NCI-H345 treated with DMSO at 0.1 percent for 48 hours (cell line): ENCODE data around the gene CLSTN3.

Experiments used
- DNase-seq: peaks from one replicate; lab custom pipeline; 2025; ENCODE audit not compliant: unreplicated experiment; lab: John Stamatoyannopoulos, UW

Gene CLSTN3

DNA sequence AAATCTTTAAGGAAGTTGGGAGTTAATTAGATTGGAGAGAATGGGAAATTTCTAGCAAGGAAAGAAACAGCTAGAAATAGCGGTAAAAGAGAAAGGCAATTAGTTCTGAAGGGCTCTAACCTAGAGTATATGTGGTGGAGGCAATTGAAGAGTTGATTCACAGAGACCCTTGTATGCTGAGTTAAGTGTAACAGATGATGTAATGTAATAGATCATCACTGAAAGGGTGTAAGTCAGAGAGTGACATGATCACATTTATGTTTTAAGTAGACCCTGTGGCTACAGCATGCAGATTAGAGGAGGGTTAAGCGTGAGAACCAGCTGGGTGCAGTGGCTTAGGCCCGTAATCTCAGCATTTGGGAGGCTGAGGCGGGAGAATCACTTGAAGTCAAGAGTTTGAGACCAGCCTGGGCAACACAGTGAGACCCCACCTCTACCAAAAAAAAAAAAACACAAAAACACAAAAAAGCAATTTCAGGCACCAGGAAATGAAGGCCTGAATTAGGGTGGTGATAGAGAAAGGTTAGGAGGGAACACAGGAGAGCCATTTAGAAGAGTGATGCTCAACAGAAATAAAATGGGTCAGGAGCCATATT lies 4.4 kb upstream of the CLSTN3 start:
- no peak for DNase-seq

DNA sequence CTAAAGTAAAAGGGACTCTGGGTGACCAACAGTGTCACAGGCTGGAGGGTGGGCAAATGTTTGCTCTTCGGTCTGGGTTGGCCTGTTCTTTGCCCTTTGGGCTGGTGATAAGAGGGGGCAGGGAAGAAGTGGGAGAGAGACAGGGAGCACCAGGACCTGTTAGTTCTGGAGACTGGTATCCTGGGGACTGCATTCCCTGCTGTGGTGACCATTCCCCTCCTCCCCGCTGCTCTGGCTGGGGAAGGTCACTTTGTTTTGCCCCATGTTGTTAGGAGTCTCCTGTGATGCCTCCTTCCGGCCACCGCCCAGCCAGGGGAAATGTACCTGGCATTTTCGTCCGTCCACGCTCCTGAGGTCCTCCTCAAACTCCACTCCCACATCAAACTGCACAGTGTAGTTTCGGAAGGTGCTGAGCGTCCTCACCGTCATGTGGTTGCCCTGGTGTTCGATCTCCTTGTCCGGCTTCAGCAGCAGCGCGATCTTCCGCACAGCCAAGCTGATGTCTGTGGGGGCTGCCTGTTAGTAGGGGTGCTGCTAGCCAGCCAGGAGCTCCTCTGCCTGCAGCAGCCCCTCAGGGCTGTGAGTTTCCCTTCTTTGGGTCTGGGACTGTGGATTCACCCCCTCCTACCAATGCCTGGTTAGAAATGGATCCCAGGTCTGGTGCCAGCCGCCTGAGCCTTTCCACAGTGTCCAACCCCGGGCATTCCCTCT lies 2.1 kb upstream of the CLSTN3 start:
- no peak for DNase-seq

DNA sequence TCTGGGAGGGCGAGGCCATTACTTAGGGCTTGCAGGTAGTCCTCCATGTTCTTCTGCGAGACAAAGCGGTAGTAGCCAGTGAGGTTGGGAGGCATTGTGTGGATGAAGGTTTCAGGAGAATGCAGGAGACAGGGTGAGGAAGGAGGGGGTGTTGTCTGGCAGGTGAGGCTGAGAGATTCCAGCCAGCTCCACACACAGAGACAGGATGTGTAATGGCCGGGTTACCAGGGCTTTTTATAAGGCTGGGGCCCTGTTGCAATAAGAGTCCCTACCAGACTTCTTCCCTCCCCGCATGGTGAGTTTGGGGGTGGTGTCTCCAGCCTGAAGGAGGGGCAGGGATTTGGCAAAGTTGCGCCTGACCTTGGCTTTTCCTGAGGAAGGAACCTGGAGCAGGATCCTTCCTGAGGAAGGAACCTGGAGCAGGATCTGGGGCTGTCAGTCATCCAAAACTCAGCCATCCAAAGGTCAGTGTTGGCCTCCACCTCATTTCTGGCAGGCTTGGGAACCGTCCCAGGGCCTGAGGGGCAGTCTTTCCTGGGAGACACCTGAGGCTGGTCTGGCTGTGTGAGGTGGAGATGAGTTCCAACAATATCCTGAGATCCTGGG lies 1.4 kb upstream of the CLSTN3 start, which contains the start of gene RBP5:
Gene RBP5 (minus strand): TSS at position 209 of the 606 bp plus-strand sequence. CDS start 114 bp downstream, at position 95.
- DNase-seq = no peak

DNA sequence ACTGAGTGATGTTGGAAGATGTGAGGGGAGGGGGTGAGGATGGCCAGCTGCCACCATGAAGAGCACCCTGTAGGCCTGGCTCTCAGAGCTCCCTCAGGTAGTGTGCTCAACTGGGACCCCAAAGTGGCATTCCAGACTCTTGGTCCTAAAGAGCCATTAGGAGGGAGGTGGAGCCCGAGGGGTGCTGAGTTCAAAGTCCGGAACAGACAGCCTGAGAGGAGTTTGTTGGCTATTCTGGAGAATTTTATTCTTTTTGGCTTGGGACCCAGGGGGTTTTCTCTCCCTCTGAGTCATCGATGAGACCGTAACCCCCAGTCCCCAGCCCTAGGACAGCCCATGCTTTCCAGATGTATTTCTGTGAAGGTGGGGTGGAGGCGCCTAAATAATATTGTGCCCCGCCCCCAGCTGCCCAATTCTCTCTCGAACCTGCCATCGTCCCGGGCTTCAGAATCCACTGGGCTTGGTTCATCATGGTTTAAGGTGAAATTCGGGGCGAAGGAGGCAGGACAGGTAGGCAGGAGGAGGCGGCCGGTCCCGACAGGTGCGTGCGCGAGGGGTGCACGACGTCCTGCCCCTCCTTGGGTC lies 792 bp upstream of the CLSTN3 start:
- DNase-seq = no peak

DNA sequence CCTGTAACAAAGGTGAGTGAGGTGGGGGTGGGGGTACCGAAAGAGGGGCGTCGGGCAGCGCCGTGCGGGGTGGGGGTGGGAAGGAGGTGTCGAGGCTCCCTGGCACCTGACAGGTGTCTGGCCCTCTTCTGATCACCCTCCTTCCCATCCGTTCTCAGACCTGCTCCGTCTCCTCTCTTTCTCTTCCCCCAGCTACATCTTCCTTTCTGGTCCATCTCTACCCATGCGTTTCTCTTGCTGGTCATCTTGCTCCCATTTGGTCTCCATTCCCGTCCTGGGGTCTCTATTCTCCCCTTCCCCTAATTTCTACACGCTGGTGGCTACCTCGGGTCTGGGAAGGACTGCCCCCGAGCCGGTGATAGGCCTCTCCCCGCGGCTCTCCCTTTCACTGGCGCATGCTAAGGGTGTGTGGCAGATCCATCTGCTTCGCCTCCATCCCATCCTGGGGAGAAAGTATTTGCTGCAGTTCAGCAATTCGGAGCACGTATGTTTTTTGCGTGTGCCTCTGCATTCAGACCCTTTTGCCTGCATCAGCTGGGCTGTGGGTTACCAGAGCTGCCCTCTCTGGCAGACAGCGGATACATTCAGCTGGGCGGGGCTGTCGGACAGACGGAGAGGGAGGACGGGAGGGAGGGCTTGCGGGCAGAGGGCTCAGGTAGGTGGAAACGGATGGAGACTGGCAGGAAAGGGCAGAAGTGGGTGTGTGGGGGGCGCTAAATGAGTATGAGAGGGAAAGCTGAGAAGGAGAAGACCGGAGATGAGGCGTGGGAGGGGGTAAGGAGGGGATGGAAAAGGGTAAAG lies 730 bp downstream of the CLSTN3 start:
- DNase-seq = no peak

DNA sequence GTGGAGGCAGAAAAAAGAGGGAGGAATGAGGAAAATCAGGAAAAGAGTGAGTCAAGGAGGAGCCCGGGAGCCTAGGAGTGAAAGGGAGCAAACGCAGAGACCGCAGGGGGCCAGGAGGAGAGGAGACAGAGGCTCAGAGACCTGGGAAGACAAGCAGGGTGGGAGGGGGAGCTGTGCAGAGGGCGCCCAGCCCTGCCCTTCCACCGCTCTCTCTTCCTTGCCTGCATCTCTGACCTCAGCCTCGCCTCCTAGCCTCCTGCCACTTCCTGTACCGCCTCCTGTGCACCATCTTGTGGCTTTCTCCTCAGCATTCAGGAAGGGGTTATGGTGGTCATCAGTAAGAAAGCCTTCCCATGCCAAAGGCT lies 1.3 kb downstream of the CLSTN3 start:
- no peak for DNase-seq

DNA sequence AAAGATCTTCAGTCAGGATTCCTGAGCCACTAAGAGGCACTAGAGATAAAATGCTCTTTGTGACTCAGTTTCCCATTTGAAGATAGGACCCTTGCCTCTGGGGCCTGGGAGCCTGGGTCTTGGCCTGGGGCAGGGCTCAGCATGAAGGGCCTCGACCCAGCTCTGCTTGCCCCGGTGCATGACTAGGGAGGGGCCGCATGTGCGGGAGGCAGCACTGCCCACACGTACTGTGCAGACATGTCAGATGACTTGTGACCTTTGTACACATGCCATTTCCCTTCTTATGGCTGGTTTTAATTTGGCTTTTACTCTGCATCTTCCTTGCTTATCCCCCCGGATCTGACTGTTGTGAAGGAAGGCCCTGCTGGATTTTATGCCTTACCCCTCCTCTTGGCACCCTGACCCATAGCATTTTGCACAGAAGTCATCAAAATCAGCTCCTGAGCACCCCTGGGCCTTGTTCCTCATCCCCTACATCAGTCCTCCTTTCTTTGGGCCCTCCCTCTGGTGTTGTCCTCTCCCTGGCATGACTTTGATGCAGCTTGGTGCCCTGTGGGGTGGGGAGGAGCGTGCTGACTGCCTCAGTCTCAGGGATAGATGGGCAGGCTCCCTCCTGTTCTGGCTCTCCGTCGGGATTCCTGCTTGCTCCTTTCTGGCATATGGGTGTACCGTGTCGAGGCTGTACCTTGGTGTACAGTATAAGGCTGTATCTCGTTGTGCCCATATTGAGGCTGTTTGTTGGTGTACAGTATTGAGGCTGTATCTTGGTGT lies 4.4 kb downstream of the CLSTN3 start:
- DNase-seq = no peak

DNA sequence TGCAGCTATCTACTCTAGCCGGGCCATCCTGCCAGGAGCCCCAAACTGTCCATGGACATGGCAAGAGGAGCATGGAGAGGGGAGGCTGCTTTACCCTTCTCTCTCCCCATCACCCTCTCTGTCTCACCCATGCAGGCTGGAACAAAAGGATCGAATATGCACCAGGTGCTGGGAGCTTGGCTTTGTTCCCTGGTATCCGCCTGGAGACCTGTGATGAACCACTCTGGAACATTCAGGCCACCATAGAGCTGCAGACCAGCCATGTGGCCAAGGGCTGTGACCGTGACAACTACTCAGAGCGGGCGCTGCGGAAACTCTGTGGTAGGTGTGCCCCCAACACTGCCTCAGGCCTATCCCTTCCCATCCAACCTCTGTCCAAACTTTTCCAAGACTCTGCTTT lies 5.9 kb downstream of the CLSTN3 start:
- no peak for DNase-seq

DNA sequence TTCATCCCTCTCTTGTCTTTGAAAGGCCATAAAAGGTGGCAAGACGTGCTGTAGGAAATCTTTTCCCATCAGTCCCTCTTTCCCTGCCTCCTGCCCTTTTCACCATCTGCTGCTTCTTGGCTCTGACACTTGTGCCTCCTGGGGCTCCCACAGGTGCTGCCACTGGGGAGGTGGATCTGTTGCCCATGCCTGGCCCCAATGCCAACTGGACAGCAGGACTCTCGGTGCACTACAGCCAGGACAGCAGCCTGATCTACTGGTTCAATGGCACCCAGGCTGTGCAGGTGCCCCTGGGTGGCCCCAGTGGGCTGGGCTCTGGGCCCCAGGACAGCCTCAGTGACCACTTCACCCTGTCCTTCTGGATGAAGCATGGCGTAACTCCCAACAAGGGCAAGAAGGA lies 6.5 kb downstream of the CLSTN3 start:
- no peak for DNase-seq

DNA sequence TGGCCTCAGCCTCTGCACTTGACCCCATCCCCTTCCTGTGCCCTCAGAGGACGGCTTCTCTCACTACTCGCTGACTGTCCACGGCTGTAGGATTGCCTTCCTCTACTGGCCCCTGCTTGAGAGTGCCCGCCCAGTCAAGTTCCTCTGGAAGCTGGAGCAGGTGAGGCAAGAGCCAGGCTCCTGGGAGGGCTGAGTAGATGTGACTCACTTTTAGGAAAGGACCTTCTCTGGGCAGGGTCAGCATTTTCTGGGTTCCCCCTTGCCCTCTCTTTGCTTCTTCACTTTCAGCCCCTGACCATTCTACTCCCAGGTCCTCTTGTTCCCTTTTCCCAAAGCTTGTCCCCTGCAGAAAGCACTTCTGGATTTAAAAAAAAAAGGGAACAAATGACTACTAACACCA lies 7.7 kb downstream of the CLSTN3 start:
- DNase-seq = no peak

DNA sequence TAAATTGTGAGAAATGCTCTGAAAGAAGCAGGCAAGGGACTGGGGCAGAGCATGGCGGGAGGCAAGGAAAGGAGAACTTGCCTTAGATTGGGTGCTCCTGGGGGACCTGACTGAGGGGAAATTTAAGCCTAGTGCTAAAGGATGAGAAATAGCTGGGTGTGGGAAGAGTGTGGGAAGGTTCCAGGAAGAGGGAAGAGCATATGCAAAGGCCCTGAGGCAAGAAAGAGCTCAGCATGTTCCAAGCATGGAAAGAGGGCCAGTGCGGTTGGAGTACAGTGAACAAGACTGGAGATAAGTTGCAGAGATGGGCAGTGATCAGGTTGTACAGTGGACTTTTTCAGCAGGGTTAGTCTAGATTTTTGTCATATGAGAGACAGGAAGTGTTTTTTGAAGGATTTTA lies 9.0 kb downstream of the CLSTN3 start:
- DNase-seq = no peak

DNA sequence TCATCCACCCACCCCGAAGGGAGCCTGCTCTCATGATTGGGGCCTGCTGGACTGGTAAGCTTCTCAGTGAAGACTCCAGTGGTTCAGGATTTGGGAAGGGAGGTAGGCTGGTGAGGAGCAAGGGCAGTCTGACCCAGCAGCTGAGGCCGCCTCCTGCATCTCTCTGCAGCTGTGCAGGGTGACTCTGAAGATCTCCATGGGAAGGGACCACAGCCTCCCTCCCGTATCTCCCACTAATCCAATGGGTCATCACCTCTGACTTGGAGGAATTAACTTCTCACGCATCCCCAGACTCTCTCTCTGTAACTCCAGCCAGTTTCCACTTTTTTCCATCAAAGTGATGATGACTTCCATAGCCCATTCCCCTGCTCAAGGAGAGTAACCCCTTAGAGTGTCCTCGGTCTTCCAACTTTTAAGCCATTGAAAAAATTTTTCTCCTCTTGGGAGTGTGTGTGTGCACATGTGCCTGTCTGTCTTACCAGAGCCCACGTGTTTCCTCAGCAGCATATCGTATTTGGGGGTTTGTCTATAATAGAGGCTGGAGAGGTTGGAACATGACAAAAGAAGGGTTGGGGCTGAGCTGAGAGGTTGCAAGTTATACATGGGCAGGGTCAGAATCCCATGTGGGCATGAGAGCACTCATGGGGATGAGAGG lies 11.3 kb downstream of the CLSTN3 start:
- DNase-seq = no peak

DNA sequence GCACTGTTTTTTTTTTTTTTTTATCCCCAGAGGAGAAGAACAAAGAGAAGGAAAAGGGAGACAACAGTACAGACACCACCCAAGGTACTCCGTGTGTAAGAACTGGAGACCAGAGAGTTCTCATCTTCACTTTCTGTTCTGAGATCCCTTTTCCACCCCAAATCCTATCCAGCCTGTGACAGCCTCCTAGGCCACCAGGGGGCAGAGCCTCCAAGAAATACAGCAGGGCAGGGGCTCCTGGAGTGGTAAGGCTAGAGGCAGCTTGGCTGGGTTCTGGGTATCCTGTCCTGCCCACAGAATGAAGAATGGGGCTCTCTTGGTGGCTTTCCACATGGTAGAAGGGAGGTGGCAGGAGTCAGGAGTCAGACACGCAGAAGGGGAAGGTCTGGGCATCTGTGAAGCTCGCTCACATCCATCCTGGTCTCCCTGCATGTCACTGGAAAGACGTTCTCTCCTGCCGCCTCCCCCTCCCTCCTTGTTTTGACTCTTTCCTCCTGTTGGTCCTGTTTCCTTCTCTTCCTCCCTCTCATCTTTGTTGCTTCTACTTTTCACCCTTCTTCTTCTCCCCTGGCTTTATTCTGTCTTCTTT lies 12.0 kb downstream of the CLSTN3 start:
- no peak for DNase-seq

DNA sequence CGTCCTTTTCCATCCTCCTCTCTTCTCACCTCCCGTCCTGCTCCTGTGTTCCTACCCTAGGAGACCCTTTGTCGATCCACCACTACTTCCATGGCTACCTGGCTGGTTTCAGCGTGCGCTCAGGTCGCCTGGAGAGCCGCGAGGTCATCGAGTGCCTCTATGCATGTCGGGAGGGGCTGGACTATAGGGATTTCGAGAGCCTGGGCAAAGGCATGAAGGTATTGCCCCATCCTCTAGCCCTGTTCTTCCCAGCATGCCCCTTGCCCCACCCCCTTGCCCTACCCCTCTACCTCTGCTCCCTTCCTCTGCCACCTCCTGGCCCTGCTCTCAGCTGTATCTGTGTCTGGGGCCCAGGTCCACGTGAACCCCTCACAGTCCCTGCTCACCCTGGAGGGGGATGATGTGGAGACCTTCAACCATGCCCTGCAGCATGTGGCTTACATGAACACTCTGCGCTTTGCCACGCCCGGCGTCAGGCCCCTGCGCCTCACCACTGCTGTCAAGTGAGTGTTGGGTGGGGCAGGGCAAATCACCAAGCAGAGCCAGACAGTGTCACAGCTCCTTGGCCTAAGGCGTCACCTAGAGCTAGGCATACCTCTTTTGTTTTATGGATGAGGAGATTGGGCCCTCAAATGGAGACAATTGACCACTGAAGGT lies 12.8 kb downstream of the CLSTN3 start:
- no peak for DNase-seq

DNA sequence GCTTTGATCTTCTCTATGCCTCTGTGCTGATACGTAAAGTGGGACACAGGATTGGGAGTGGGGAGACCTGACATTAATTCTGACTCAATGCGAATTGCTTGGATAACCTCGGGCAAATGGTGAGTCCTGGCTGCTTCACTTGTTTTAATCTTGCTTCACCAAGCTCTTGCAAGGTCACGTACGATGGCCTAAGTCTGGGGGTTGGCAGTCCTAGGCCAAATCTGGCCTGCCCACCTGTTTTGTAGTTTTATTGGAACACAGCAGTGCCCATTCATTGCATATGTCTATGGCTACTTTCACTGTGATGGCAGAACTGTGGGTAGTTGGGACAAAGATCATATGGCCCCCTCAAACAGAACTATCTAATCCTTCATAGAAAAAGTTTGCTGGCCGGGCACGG lies 13.4 kb downstream of the CLSTN3 start:
- no peak for DNase-seq

DNA sequence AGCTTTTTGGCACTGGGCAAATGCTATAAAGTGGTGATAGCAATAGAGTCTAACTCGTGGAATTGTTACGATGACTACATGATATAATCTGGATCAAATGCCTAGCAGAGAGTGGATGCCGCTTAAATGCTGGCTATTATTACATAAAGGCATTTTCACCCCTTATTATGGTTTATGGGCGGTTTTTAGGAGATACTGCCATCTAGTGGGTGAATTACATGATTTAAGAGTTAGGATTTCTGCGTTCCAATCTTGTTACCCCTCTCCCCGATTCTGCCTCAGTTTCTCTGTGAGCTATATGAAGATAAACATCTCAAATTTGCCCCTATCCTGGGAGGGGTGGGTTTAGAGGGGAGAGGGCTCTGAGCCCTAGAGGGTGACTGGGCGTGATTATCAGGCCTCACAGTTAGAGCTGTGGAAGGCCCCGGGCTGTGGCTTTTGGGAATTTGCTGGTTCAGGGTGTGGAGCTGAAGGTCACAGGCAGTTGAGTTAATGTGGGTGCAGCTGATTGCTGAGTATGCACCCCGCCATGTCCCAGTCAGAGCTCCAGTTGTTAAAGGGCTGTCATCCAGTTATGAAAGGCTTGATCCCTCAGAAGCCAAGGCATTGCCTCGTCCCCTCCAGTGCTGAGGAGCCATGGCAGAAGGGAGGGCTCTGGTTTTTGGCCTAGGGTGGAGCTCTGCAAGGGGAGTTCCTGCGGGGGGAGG lies 14.4 kb downstream of the CLSTN3 start:
- DNase-seq = peak; percentile 12

DNA sequence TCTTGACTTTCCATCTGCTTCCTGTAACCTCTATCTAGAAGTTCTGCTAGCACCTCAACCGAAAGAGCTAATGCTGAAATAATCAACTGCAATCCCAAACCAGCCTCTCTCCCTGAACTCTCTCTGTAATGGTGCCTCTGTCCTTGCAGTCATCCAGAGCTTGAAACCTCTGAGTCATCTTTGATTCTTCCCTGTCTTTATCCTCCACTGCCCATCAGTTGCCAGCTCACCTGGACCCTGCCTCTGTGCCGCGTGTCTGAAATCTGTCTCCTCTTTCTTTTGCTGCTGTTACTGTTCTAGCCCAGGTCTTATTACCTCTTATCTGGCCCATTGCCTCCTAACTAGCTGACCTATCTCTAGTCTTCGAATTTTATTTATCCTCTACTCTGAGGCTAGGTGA lies 15.5 kb downstream of the CLSTN3 start:
- DNase-seq = no peak

DNA sequence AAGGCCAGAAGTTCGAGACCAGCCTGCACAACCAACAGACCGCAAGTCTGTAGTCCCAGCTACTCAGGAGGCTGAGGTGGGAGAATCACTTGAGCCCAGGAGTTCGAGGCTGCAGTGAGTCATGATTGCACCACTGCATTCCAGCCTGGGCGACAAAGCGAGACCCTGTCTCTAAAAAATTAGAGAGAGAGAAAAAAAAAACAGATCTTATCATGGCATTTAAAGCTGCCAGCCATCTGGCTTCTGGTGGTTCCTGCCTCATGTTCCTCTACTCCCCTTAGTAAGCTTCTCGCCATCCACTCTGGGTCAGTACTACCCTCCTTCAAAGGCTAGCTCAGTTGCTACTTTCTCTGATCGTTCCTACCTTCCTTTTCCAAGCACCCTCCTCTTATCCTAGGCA lies 16.1 kb downstream of the CLSTN3 start:
- DNase-seq = no peak

DNA sequence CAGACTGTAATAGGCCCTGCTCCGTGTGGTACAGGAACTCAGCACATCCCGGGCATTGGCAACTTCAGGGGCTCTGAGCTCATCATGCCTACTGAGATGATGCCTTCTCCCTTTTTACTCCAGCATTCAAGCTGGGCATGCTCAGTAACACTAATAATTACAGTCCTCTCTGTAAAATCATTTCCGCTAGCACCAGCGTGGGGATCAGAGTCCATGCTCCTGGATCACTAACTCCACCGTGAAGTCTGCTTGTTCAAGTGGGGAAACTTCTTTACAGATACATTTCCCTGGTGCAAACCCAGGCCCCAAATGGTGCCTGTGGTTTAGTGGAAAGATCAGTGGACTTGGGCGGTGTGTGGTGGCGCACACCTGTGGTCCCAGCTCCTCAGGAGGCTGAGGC lies 16.7 kb downstream of the CLSTN3 start:
- no peak for DNase-seq
